NCI-H2107 (cell line): ENCODE data around the gene UQCRHL.
"Not testable (repeated sequence)": the region's sequence is repeated elsewhere in the genome, so short reads cannot be mapped to it uniquely, and the experiment has no call there.

ENCODE experiments used
- DNase-seq: peaks from one replicate; lab custom pipeline; 2025; lab: John Stamatoyannopoulos, UW

The UQCRHL gene

GRCh38 chr1:15835205-15835740 lies 27.8 kb upstream of the UQCRHL start:
- DNase-seq = no peak

GRCh38 chr1:15834406-15835204 lies 27.2 kb upstream of the UQCRHL start:
- DNase-seq = peak; percentile 95

GRCh38 chr1:15833842-15834405 lies 26.5 kb upstream of the UQCRHL start:
- no peak for DNase-seq

DNA sequence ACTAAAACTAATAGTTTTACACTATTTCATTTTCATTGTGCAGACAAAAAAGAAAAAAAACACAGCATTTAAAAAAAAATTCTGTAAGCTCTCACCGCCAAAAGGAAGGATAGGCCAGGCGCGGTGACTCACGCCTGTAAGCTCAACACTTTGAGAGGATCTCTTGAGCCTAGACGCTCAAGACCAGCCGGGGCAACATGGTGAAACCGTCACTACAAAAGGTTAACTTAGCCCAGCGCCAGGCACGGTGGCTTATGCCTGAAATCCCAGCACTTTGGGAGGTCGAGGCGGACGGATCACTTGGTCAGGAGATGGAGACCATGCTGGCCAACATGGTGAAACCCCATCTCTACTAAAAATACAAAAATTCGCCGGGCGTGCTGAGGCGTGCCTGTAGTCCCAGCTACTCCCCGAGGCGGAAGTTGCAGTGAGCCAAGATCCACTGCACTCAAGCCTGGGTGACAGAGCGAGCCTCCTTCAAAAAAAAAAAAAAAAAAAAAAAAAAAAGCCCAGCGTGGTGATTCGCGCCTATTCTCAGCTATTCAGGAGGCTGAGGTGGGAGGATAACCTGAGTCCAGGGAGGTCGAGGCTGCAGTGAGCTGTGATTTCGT lies 25.7 kb upstream of the UQCRHL start:
- DNase-seq = peak; percentile 43

- no peak for DNase-seq
Observed at GRCh38 chr1:15830258-15830657, 22.8 kb upstream of the UQCRHL start.

GRCh38 chr1:15828931-15829330 lies 21.5 kb upstream of the UQCRHL start:
- DNase-seq = not testable (repeated sequence)

DNA sequence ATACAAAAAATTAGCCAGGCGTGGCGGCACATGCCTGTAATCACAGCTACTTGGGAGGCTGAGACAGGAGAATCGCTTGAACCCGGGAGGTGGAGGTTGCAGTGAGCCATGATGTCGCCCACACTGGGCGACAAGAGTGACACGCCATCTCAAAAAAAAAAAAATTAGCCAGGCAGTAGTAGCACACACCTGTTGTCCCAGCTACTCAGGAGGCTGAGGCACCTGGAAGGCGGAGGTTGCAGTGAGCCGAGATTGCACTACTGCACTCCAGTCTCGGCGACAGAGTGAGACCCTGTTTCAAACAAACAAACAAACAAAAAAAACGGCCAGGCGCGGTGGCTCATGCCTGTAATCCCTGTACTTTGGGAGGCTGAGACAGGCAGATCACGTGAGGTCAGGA lies 20.1 kb upstream of the UQCRHL start:
- not testable (repeated sequence) for DNase-seq

DNA sequence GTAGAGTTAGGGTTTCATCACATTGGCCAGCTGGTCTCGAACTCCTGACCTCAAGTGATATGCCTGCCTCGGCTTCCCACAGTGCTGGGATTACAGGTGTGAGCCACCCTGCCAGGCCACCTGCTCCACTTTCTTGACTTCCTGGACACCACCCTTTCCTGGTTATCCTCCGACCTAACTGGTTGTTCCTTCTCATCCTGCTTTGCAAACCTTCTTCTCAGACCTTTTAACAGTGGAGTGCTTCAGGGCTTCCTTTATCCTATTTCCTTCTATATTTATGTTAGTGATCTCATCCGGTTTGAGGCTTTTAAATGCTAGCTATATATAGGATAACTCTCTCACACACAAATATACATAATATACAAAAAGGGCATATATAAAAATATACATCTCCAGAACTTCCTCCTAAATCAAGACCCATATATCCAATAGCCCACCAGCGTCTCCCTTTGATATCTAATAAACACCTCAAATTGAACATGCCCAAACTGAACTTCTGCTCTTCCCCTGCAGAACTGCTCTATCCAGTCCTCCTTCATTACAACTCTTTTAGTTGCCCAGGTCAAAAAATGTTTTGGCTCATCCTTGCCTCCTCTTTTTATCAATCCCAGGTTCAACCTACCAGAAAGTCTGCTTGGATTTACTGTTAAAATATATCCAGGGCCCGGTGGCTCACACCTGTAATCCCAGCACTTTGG lies 19.5 kb upstream of the UQCRHL start:
- no peak for DNase-seq

DNA sequence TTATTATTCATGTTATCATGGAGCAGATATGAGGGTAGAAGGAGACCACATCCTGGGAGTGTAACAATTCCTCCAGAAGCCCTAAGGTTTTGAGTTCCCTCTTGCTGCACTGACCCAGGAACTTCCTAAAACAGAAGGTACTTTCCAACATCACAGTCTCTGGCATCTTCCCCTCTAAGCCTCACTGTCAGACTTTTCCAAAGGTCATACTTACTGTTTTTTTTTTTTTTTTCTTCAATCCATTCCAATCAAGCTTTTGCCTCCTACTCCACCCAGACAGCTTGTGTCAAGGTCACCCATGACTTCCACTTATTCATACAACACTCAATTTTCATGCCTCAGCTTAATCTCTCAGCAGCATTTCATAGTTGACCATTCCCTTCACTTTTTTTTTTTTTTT lies 18.4 kb upstream of the UQCRHL start:
- no peak for DNase-seq

- no peak for DNase-seq
Observed at GRCh38 chr1:15820478-15820877, 13.0 kb upstream of the UQCRHL start.

GRCh38 chr1:15816674-15817073 lies 9.2 kb upstream of the UQCRHL start:
- DNase-seq = no peak

GRCh38 chr1:15810073-15810472 lies 2.6 kb upstream of the UQCRHL start:
- DNase-seq = no peak

- no peak for DNase-seq
Observed at GRCh38 chr1:15808955-15809354, 1.5 kb upstream of the UQCRHL start.

DNA sequence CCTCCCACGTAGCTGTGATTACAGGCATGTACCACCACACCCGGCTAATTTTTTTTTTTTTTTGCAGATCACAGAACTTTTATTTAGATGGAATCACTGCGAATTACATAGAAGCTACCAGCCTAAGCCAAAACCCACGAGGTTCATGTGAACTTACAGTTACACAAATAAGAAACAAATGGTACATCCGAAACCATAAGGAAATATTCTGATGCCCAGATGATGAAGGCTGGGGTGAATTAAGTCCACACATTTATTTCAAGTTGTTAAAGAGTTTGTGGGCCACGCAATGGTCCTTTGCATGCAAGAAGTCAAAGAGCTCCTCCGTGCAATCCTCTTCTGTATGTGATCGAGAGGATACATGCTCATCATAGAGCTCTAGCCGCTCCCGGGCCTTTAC lies 328 bp downstream of the UQCRHL start:
- no peak for DNase-seq

DNA sequence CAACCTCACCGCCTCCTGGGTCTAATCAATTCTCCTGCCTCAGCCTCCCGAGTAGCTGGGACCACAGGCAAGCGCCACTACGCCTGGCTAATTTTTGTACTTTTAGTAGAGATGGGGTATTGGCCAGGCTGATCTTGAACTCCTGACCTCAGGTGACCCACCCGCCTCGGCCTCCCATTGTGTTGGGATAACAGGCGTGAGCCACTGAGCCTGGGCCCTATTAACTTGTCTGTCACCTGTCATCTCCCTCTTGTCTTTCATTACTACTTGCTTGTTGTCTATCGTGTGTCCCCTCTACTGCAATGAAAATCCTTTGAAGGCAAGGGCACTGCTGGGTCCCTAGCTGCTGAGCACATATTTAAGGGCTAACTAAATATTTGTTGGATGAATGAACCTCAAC lies 3.4 kb downstream of the UQCRHL start:
- no peak for DNase-seq

DNA sequence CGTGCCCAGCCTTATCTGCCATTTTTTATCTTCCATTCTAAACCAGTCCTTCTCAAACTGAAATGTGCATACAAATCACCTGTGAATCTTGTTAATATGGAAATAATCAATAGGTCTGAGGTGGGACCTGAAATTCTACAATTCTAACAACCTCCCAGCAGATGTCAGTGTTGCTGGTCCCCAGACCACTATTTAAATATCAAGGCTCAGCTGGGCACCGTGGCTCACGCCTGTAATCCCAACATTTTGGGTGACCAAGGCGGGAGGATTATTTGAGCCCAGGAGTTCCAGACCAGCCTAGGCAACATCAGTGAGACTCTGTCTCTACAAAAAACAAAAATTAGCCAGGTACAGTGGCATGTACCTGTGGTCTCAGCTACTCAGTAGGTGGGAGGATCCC lies 4.1 kb downstream of the UQCRHL start:
- DNase-seq = no peak

DNA sequence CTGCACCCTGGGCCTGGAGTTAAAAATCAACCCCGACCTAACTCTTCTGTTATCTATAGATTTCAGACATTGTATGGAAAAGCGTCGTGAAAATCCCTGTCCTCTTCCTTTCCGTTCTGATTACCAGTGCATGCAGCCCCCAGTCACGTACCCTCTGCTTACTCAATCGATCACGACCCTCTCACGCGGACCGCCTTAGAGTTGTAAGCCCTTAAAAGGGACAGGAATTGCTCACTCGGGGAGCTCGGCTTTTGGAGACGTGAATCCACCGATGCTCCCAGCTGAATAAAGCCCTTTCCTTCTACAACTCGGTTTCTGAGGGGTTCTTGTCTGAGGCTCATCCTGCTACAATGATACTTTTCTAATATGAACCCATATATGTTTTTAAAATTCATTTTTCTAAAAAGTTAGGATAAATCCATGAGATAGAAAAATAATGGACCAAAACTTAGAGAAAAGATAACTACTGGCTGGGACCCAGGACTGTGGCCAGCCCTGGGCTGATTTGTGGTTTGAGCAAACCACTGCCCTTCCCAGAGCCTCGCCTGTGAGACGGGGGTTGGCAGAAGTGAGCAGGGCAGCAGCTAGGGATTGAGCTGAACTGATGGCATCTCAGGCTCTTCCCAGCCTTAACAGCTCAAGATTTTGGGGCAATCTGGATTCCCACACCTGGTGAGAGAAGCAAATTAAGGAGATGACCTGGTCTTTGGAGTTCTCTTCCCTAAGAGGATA lies 5.0 kb downstream of the UQCRHL start:
- no peak for DNase-seq

DNA sequence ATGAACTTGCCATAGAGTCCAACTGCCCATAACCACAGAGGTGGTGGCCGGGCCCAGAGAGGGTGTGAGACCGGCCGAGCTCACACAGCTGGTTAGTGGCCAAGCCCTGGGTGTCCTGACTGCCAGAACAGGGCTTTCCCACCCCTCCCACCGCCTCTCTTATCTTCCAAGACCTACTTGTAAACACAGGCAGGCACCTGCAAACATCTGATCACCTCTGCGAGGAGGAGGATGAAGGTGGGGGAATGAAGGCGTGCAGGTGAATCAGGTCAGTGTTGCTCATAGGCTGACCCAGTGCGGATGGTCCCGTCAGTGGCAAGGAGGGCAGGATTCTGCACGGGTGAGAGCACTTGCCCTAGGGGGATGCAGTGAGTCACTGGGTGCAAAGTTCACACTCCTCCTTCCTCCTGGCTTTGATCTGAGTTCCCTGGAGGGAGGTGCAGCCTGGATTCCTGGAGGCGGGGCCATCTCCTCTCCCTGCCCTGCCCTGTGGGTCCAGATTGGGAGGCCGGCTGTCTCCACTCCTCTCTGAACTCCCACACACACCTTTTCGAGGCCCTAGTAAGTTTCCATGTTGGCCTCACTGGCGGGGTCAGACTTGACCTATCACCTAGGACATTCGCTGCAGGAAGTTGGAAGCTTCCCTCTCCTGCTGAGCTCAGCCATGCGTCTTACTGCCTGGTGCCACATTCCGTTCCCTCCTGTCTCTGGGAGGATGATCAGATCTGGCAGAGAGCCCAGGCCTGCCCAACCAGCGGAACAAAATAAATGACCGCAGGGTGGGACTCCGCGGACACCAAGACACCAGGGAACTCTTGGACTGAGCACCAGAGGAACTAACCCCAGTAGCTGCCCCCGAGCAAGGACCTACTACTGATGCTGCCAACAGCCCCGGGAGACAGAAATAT lies 7.3 kb downstream of the UQCRHL start:
- DNase-seq = no peak

DNA sequence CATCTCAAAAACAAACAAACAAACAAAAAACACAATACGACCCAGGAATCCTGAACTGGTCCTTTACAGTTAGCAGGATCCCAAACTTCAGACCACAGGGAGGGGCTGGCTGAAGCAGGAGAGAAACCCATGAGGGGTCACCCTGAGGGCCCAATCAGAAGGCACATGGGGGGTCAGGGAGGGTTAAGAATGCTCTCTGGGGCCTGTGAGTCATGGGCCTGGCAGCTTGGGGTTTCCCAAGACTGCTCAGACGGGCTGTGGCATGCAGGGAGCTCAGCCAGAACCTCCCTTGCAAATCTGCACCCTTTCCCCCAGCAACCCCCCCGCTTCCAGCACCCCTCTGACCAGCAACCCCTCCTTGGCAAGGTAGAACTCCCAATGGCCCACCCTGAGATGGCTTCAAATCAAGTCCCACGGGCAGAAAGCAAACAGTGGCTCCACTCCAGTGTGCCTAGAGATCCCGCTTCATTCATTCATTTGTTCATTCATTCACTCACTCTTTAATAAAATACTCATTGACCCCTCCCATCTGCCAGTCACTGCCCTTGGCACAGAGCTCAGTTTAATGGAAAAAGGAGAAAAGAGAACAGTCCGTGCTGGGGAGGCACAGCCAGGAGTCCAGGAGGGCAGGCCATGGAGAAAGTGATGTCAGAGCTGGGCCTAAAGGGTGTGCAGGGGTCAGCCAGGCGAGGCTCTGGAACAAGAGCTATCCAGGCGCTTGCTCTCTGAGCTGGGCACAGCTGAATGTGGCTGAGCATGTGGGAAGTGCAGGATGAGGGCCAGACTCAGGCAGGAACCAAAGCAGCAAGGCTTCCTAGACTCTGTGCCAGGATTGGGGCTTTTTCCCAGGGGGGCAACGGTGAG lies 8.2 kb downstream of the UQCRHL start:
- DNase-seq = no peak
